HG03378 (cell line): Measurements from ENCODE around the gene TBKBP1.

Experiments
- ATAC-seq: cut with Tn5 transposase; IDR thresholded peaks from one replicate; pipeline ENCODE4 v1.9.1; 2021; ENCODE audit warnings: mild to moderate bottlenecking, moderate library complexity; ENCODE audit not compliant: unreplicated experiment

The TBKBP1 gene

GRCh38 chr17:47693731-47694580, at the start of gene TBKBP1:
TSS of gene TBKBP1 (plus strand) at chr17:47694161. CDS start at chr17:47696113, 1,952 bp downstream.
- no peak for ATAC-seq

GRCh38 chr17:47644324-47644723, 49.6 kb upstream of the TBKBP1 start:
- no peak for ATAC-seq

- ATAC-seq = peak; percentile 77
Observed at GRCh38 chr17:47649153-47649971, 44.6 kb upstream of the TBKBP1 start, which contains the start of gene KPNB1. TSS of gene KPNB1 (plus strand) at chr17:47649919. CDS start at chr17:47650245, 326 bp downstream.

- ATAC-seq = no peak
Observed at GRCh38 chr17:47649972-47650524, 43.9 kb upstream of the TBKBP1 start.

GRCh38 chr17:47650525-47651522, 43.1 kb upstream of the TBKBP1 start:
- peak; percentile 34 for ATAC-seq

- ATAC-seq = no peak
Observed at GRCh38 chr17:47651704-47652103, 42.3 kb upstream of the TBKBP1 start.

GRCh38 chr17:47652570-47652969, 41.4 kb upstream of the TBKBP1 start:
- no peak for ATAC-seq

GRCh38 chr17:47653442-47653841, 40.5 kb upstream of the TBKBP1 start:
- no peak for ATAC-seq

GRCh38 chr17:47654991-47655390, 39.0 kb upstream of the TBKBP1 start:
- no peak for ATAC-seq

GRCh38 chr17:47660064-47660492, 33.9 kb upstream of the TBKBP1 start:
- ATAC-seq = peak; percentile 53

- ATAC-seq = no peak
Observed at GRCh38 chr17:47663912-47664623, 29.9 kb upstream of the TBKBP1 start.

GRCh38 chr17:47664624-47664941, 29.4 kb upstream of the TBKBP1 start:
- no peak for ATAC-seq

GRCh38 chr17:47665655-47666054, 28.3 kb upstream of the TBKBP1 start:
- no peak for ATAC-seq

GRCh38 chr17:47669081-47669480, 24.9 kb upstream of the TBKBP1 start:
- no peak for ATAC-seq

- ATAC-seq = no peak
Observed at GRCh38 chr17:47670064-47670463, 23.9 kb upstream of the TBKBP1 start.

GRCh38 chr17:47674499-47674898, 19.5 kb upstream of the TBKBP1 start:
- no peak for ATAC-seq

- no peak for ATAC-seq
Observed at GRCh38 chr17:47675380-47676198, 18.4 kb upstream of the TBKBP1 start.

GRCh38 chr17:47676199-47676472, 17.8 kb upstream of the TBKBP1 start:
- ATAC-seq = no peak

- no peak for ATAC-seq
Observed at GRCh38 chr17:47676510-47677165, 17.3 kb upstream of the TBKBP1 start.
